Natural killer cell treated with Interleukin-12 subunit alpha and Interleukin-12 subunit beta and Interleukin-15 and Interleukin-18, amount 100 ng/mL, for 72 hours (primary cell): ENCODE data around the gene CCM2L. TPM values are rescaled to one million over a fixed set of nuclear protein-coding genes. Genes with fewer than 3 reads are reported as not detected.

Experiments used
- ATAC-seq, 2 donors: fragments of 150-1000 bp; cut with Tn5 transposase in 1 of 2; sonication (Bioruptor Pico), chemical (Tn5 transposase) in 1 of 2; 2 replicates each; pipeline ENCODE4 v1.10.0; 2021
- DNase-seq: peaks from one replicate; pipeline ENCODE4 v3.0.0; 2022; ENCODE audit warnings: low spot score
- H3K27ac Mint-ChIP-seq, 2 donors: 1 replicate in 1 of 2; 2 replicates in 1 of 2; pipeline ENCODE4 v1.8.0; 2022; ENCODE audit warnings: mixed read lengths in 2 of 2, mild to moderate bottlenecking in 1 of 2, moderate library complexity in 1 of 2
- H3K27me3 Mint-ChIP-seq, 2 donors: 1 replicate in 1 of 2; 2 replicates in 1 of 2; pipeline ENCODE4 v1.8.0; 2022; ENCODE audit warnings: mixed read lengths in 2 of 2
- H3K36me3 Mint-ChIP-seq: one replicate; pipeline ENCODE4 v1.8.0; 2022; ENCODE audit warnings: mixed read lengths
- H3K4me1 Mint-ChIP-seq, 2 donors: 1 replicate in 1 of 2; 2 replicates in 1 of 2; pipeline ENCODE4 v1.8.0; 2022; ENCODE audit warnings: low read depth in 2 of 2, mixed read lengths in 2 of 2, mild to moderate bottlenecking in 1 of 2
- H3K4me3 Mint-ChIP-seq: one replicate; pipeline ENCODE4 v1.8.0; 2022; ENCODE audit warnings: mixed read lengths
- H3K9me3 Mint-ChIP-seq: 2 replicates; pipeline ENCODE4 v1.8.0; 2022; ENCODE audit warnings: mixed read lengths
- total RNA-seq, 2 donors: library from RNA; stranded (reverse); gene quantifications; one replicate each; pipeline ENCODE4 v1.2.3, GENCODE V29; 2022

The CCM2L gene
- total RNA-seq, 2 donors from 2014 or later: not detected

DNA sequence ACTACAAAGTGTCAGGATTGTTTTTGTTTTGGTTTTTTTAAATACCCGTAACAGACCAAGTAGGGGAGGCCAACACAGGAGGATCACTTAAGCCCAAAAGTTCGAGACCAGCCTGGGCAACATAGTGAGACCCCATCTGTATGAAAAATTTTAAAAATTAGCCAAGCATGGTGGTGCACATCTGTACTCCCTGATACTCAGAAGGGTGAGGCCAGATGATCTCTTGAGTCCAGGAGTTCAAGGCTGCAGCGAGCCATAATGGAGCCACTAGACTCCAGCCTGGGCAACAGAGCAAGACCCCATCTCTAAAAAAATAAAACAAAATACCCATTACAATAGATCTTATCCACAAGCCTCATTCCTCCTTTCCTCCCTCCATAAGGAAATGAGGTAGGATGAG, 70.5 kb downstream of the CCM2L start:
- no peaks in the 10 kb centered on the region for H3K4me1 Mint-ChIP-seq
- no peaks in the 10 kb centered on the region for H3K36me3 Mint-ChIP-seq
- peaks cover 16 to 17% of the 10 kb centered on the region in 2 donors for H3K27me3 Mint-ChIP-seq
- ATAC-seq: no peak
- no peak overlapping the region for H3K4me3 Mint-ChIP-seq
- no peaks in the 10 kb centered on the region for H3K9me3 Mint-ChIP-seq
- DNase-seq: no peak
- H3K27ac Mint-ChIP-seq: no peak overlapping the region

Other genes starting within 250 kb of the CCM2L start
- 1 to 10 TPM in 1 of 2 donors, under 1 TPM in 1; 0.98 to 1.8 TPM for gene MYLK2, start 191.1 kb upstream of the CCM2L start, total RNA-seq
- not detected for gene FOXS1, start 164.8 kb upstream of the CCM2L start, total RNA-seq
- gene DUSP15, start 139.9 kb upstream of the CCM2L start, total RNA-seq: not detected
- gene TTLL9, start 139.8 kb upstream of the CCM2L start, total RNA-seq: not detected
- 10 to 100 TPM; 15.6 to 18.7 TPM for gene PDRG1, start 58.4 kb upstream of the CCM2L start, total RNA-seq
- gene XKR7, start 42.3 kb upstream of the CCM2L start, total RNA-seq: under 1 TPM in 1 of 2 donors, not detected in 1; 0.05 TPM
- under 1 TPM in 1 of 2 donors, not detected in 1; 0.14 TPM for gene HCK, start 41.8 kb downstream of the CCM2L start, total RNA-seq
- 10 to 100 TPM; 57.9 to 58.1 TPM for gene TM9SF4, start 99.3 kb downstream of the CCM2L start, total RNA-seq
- gene PLAGL2, start 197.3 kb downstream of the CCM2L start, total RNA-seq: 10 to 100 TPM; 32.8 to 39.4 TPM
- gene POFUT1, start 197.4 kb downstream of the CCM2L start, total RNA-seq: 10 to 100 TPM; 36.6 to 50.0 TPM